Measurements from ENCODE around the gene PLXNC1. TPM values are rescaled to one million over a fixed set of nuclear protein-coding genes. Genes with fewer than 3 reads are reported as not detected.

Gene PLXNC1
- total RNA-seq, 2 donors from 2014 or later = 8.5 to 9.2 TPM

DNA sequence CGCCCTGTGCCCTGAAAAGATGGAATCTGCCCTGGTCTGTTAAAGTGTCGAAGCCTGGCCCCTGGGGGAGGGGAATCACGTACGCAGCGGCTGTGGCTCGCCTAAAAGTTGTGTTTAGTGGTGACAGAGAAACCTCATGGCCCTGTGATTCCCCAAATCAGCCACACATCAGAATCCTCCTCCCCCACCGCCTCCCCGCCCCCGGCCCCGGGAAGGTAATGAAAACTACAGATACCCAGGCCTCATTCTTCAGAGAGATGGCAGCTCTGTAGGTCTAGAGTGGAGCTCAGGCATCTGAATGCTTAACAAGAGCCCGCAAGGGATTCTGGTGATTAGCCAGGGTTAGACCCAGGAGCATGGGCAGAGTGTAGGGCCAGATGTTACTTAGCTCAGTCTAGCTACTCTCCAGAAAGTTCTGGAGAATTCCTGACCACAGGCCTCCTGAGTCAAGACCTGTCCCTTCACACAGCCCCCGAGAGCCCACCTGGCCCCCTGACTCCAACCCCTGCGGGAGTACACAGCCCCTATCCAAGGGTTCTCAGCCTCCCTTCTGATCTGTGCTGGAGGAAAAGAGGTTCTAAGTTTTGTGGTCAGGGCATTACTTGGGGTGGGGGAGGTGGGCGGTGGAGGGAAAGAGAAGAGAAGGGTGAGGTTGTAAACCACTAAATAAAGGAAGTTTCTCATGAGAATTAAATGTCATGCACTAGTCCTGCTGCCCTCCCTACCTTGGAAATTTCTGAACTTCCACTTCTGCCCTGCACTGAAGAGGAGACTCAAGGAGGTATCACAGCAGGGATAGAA lies 114.8 kb downstream of the PLXNC1 start:
- Histone ChIP-seq H3K36me3 (no peaks in the 10 kb centered on the region), H3K27ac (peak overlapping the region; percentile 68 to 73), H3K4me1 (ENCODE audit: control insufficient read depth in 1 of 2, low read depth in 2 of 2) (peaks cover 15 to 46% of the 10 kb centered on the region in 2 donors), H3K4me3 (peak overlapping the region; percentile 76), H3K27me3 (replicated peaks; ENCODE audit: insufficient read depth) (no peaks in the 10 kb centered on the region), H3K9me3 (no peaks in the 10 kb centered on the region)
- TF ChIP-seq, protein P1, sequence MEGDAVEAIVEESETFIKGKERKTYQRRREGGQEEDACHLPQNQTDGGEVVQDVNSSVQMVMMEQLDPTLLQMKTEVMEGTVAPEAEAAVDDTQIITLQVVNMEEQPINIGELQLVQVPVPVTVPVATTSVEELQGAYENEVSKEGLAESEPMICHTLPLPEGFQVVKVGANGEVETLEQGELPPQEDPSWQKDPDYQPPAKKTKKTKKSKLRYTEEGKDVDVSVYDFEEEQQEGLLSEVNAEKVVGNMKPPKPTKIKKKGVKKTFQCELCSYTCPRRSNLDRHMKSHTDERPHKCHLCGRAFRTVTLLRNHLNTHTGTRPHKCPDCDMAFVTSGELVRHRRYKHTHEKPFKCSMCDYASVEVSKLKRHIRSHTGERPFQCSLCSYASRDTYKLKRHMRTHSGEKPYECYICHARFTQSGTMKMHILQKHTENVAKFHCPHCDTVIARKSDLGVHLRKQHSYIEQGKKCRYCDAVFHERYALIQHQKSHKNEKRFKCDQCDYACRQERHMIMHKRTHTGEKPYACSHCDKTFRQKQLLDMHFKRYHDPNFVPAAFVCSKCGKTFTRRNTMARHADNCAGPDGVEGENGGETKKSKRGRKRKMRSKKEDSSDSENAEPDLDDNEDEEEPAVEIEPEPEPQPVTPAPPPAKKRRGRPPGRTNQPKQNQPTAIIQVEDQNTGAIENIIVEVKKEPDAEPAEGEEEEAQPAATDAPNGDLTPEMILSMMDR (IDR thresholded peaks at IDR 0.05) = no peak
- DNase-seq (ENCODE audit: low spot score) (no peak), ATAC-seq (ENCODE audit: insufficient number of reproducible peaks, low FRiP score, low read depth) (no peak)

DNA sequence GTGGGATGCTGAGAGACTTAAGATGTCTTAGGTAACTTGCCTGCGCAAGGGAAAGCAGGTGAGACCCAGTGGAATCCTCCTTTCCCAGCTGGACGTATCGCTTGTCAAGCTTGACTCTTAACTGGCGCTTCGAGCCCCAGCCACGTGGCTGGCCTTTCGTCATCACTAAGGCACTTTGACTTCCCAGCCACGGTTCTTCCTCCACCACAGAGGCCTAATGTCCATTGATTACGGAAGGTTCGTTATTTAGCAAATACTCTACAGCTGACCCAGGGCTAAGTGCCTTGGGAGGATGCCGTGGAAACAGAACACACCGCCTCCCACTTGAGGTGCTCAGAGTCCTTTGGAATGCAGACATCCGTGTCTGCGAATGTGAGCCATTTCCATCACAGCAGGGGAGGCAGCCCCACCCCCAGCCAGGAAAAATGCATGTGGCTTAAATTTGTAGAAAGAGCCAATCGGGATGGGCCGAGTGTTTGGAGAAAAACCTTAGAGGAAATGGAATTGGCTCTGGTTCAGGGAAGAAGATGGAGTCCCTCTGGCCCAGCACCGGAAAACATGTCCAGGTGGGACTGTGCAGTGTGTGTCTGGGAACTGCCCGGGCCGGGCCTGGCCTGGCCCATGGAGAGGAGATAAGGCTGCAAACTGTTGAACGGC lies 115.7 kb downstream of the PLXNC1 start:
- H3K4me1 ChIP-seq (ENCODE audit: control insufficient read depth in 1 of 2, low read depth in 2 of 2) = peaks cover 15 to 46% of the 10 kb centered on the region in 2 donors
- ATAC-seq (ENCODE audit: insufficient number of reproducible peaks, low FRiP score, low read depth) (no peak), DNase-seq (ENCODE audit: low spot score) (no peak)
- H3K9me3 ChIP-seq = no peaks in the 10 kb centered on the region
- no peaks in the 10 kb centered on the region for H3K27me3 ChIP-seq (replicated peaks; ENCODE audit: insufficient read depth)
- no peak overlapping the region for H3K4me3 ChIP-seq
- no peaks in the 10 kb centered on the region for H3K36me3 ChIP-seq
- TF ChIP-seq, protein P1 (IDR thresholded peaks at IDR 0.05) = no peak
- H3K27ac ChIP-seq = no peak overlapping the region

GRCh38 chr12:94264736-94265485 lies 116.5 kb downstream of the PLXNC1 start:
- TF ChIP-seq, protein P1 (IDR thresholded peaks at IDR 0.05) = no peak
- Histone ChIP-seq H3K9me3 (no peaks in the 10 kb centered on the region), H3K27ac (no peak overlapping the region), H3K27me3 (replicated peaks; ENCODE audit: insufficient read depth) (no peaks in the 10 kb centered on the region), H3K4me3 (no peak overlapping the region), H3K36me3 (no peaks in the 10 kb centered on the region), H3K4me1 (ENCODE audit: control insufficient read depth in 1 of 2, low read depth in 2 of 2) (peaks cover 15 to 46% of the 10 kb centered on the region in 2 donors)
- ATAC-seq (ENCODE audit: insufficient number of reproducible peaks, low FRiP score, low read depth) (no peak), DNase-seq (ENCODE audit: low spot score) (no peak)

DNA sequence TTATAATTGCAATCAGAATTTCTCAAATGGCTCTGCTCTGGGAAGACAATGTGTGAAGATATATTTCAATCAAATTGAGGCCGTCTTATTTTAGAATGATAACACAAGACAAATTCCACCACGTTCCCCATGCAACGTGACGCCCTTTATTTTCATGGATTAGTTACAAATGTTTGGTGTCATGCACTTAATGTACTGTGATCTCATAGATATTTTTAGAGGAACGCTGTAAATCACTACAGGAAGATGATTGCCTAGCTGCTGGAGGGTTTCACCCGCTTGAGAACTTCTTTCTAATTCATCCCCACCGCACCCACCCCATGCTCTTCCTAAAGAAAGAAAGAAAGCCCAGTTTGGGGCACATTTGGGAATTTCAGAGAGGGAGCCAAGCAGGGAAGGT lies 117.2 kb downstream of the PLXNC1 start:
- ATAC-seq (ENCODE audit: insufficient number of reproducible peaks, low FRiP score, low read depth) = no peak
- H3K27ac ChIP-seq = no peak overlapping the region
- peaks cover 15 to 46% of the 10 kb centered on the region in 2 donors for H3K4me1 ChIP-seq (ENCODE audit: control insufficient read depth in 1 of 2, low read depth in 2 of 2)

More for the DNA sequence above, 117.2 kb downstream of the PLXNC1 start:
- Histone ChIP-seq H3K27me3 (replicated peaks; ENCODE audit: insufficient read depth) (no peaks in the 10 kb centered on the region), H3K36me3 (no peaks in the 10 kb centered on the region), H3K4me3 (no peak overlapping the region), H3K9me3 (no peaks in the 10 kb centered on the region)
- TF ChIP-seq, protein P1 (IDR thresholded peaks at IDR 0.05) = no peak
- no peak for DNase-seq (ENCODE audit: low spot score)
